Measurements from ENCODE around the gene CBX2.

DNA sequence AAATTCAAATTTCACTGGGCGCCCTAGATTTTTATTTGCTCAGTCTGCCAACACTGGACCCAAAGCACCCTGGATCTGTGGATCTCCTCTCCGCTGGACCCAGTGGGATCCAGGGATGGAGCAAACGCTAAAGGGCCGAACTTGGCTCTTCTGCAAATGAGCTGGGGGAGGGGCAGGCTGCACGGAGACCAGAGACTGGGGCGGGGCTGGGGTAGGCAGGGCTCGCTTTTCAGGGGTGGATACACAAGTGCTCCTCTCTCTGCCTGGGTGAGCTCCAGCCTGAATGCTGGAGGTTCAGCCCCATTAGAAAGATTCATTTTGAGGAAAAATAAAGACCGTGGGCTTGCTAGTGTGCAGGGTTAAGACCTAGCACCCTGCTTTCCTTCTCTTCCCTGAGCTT lies 52.4 kb downstream of the CBX2 start:
- no peak for TF ChIP-seq EZH2phosphoT487 (IDR thresholded peaks at IDR 0.05; ENCODE audit: insufficient read depth, low read depth)
- TF ChIP-seq EZH2 (IDR thresholded peaks at IDR 0.05; ENCODE audit: insufficient read depth, poor library complexity, severe bottlenecking): no peak

Data from GM23248 (cell line).